PC-9 (cell line): ENCODE measurements around the gene ZNF729. TPM values are rescaled to one million over a fixed set of nuclear protein-coding genes. Genes with fewer than 3 reads are reported as not detected.
"Not testable (repeated sequence)": the region's sequence is repeated elsewhere in the genome, so short reads cannot be mapped to it uniquely, and the experiment has no call there.

Experiments used
- BruUV-seq: library from RNA; stranded (reverse); fragments of 400-500 nt; replicated peaks from 2 replicates; lab custom pipeline; 2021; lab: Mats Ljungman, UMichigan
- CTCF ChIA-PET: fragments of 300-600 bp; sonication (Branson Sonifier 250); formaldehyde crosslinking; loops from one replicate; lab custom pipeline; 2022; ENCODE audit warnings: antibody characterized with exemption; lab: Charles Lee
- POLR2A ChIA-PET: fragments of 300-600 bp; sonication (Branson Sonifier 250); formaldehyde crosslinking; loops from one replicate; lab custom pipeline; 2022; ENCODE audit warnings: antibody characterized with exemption; ENCODE audit not compliant: unreplicated experiment; lab: Charles Lee
- DNase-seq, 2 experiments: peaks; one replicate each; pipeline versions ENCODE4 v3.0.0 to v3.0.0-alpha.2; 2015 to 2022; ENCODE audit warnings: mixed read lengths in 1 of 2
- H2AFZ ChIP-seq: fragments of 200-600 bp; sonication (generic); 2 replicates; pipeline ENCODE4 v1.8.1; 2017; ENCODE audit warnings: antibody characterized with exemption
- H3F3A ChIP-seq: fragments of 200-600 bp; sonication (generic); 2 replicates; pipeline ENCODE4 v1.8.1; 2017; ENCODE audit warnings: antibody characterized with exemption, mild to moderate bottlenecking, low read depth; ENCODE audit not compliant: insufficient read depth
- H3K27ac ChIP-seq: fragments of 200-600 bp; sonication (generic); 2 replicates; pipeline ENCODE4 v1.6.1; 2016; ENCODE audit warnings: mixed run types
- H3K27me3 ChIP-seq: fragments of 200-600 bp; sonication (generic); 2 replicates; pipeline ENCODE4 v1.6.1; 2016; ENCODE audit warnings: low read depth, mixed run types; ENCODE audit not compliant: insufficient read depth
- H3K36me3 ChIP-seq: fragments of 200-600 bp; sonication (generic); 2 replicates; pipeline ENCODE4 v1.6.1; 2016; ENCODE audit warnings: low read depth, mixed run types
- H3K4me1 ChIP-seq: fragments of 200-600 bp; sonication (generic); replicated peaks from 2 replicates; pipeline ENCODE4 v1.6.1; 2016; ENCODE audit warnings: mixed run types; ENCODE audit not compliant: insufficient read depth
- H3K4me2 ChIP-seq: fragments of 200-600 bp; sonication (generic); 2 replicates; pipeline ENCODE4 v1.6.1; 2017; ENCODE audit warnings: mixed run types
- H3K4me3 ChIP-seq: fragments of 200-600 bp; sonication (generic); 2 replicates; pipeline ENCODE4 v1.6.1; 2016; ENCODE audit warnings: mixed run types
- H3K79me2 ChIP-seq: fragments of 200-600 bp; sonication (generic); 2 replicates; pipeline ENCODE4 v1.6.1; 2017; ENCODE audit warnings: low read depth, mixed run types
- H3K9me2 ChIP-seq: fragments of 200-600 bp; sonication (generic); 2 replicates; pipeline ENCODE4 v1.8.1; 2017; ENCODE audit warnings: mild to moderate bottlenecking; ENCODE audit not compliant: insufficient read depth
- H3K9me3 ChIP-seq: fragments of 200-600 bp; sonication (generic); 2 replicates; pipeline ENCODE4 v1.8.1; 2016; ENCODE audit warnings: low read depth; ENCODE audit not compliant: insufficient read depth
- H4K20me1 ChIP-seq: fragments of 200-600 bp; sonication (generic); 2 replicates; pipeline ENCODE4 v1.8.1; 2017; ENCODE audit not compliant: insufficient read depth
- CTCF ChIP-seq: fragments of 200-600 bp; sonication (generic); conservative IDR thresholded peaks from 2 replicates; pipeline ENCODE4 v1.6.1; 2017; ENCODE audit warnings: mixed run types, antibody characterized with exemption, mild to moderate bottlenecking, moderate library complexity
- EZH2 ChIP-seq: fragments of 200-600 bp; sonication (generic); IDR thresholded peaks from 2 replicates; pipeline ENCODE4 v1.8.0; 2017; ENCODE audit warnings: antibody characterized with exemption, low read depth
- intact Hi-C: fragments of 100-400 bp; cut with micrococcal nuclease; formaldehyde crosslinking; loops from one replicate; pipeline ENCODE4 v1.10.0; 2022; ENCODE audit not compliant: unreplicated experiment
- total RNA-seq: library from RNA; stranded (reverse); gene quantifications from 2 replicates; pipeline ENCODE4 v1.2.3, GENCODE V29; 2021

ZNF729 gene
- total RNA-seq, 1 experiment from 2014 or later = not detected

- POLR2A ChIA-PET = no interaction called here
- H4K20me1 ChIP-seq = no peaks in the 10 kb centered on the region
- no TSS peak for BruUV-seq
- TF ChIP-seq CTCF (no peak), EZH2 (no peak)
- H3K4me1 ChIP-seq = no peaks in the 10 kb centered on the region
- H3F3A ChIP-seq = no peaks in the 10 kb centered on the region
- no peak overlapping the region for H3K4me3 ChIP-seq
- CTCF ChIA-PET = no interaction called here
- H3K9me3 ChIP-seq = no peaks in the 10 kb centered on the region
- DNase-seq = no peak
- H3K9me2 ChIP-seq = no peaks in the 10 kb centered on the region
- H3K27ac ChIP-seq = no peak overlapping the region
- intact Hi-C loops = no loop called here
- no peak overlapping the region for H2AFZ ChIP-seq
- H3K27me3 ChIP-seq = no peaks in the 10 kb centered on the region
- H3K79me2 ChIP-seq = no peaks in the 10 kb centered on the region
- H3K36me3 ChIP-seq = no peaks in the 10 kb centered on the region
- H3K4me2 ChIP-seq = no peak overlapping the region
Measured at GRCh38 chr19:22263121-22263520, 23.1 kb upstream of the ZNF729 start.

GRCh38 chr19:22321554-22321953 lies 35.3 kb downstream of the ZNF729 start:
- intact Hi-C loops, BruUV-seq, DNase-seq, H3K27ac ChIP-seq, H3K79me2 ChIP-seq, CTCF ChIA-PET, H2AFZ ChIP-seq, H3K4me2 ChIP-seq, H3K36me3 ChIP-seq, H3K9me2 ChIP-seq, POLR2A ChIA-PET, H4K20me1 ChIP-seq, H3F3A ChIP-seq, H3K4me3 ChIP-seq, H3K27me3 ChIP-seq, H3K4me1 ChIP-seq: not testable (repeated sequence)
- peaks cover 13% of the 10 kb centered on the region for H3K9me3 ChIP-seq

GRCh38 chr19:22326219-22326618 lies 40.0 kb downstream of the ZNF729 start:
- no peaks in the 10 kb centered on the region for H3K9me2 ChIP-seq
- H2AFZ ChIP-seq = no peak overlapping the region
- intact Hi-C loops = no loop called here
- BruUV-seq = no TSS peak
- H4K20me1 ChIP-seq = no peaks in the 10 kb centered on the region
- H3K27me3 ChIP-seq = no peaks in the 10 kb centered on the region
- no peaks in the 10 kb centered on the region for H3K79me2 ChIP-seq
- no peak overlapping the region for H3K27ac ChIP-seq
- H3K36me3 ChIP-seq = no peaks in the 10 kb centered on the region
- no peak overlapping the region for H3K4me3 ChIP-seq
- H3F3A ChIP-seq = no peaks in the 10 kb centered on the region
- ChIA-PET POLR2A (no interaction called here), CTCF (no interaction called here)
- no peak for DNase-seq
- peaks cover 11% of the 10 kb centered on the region; the same call in 1 of the 2 replicates for H3K9me3 ChIP-seq
- no peak for TF ChIP-seq CTCF
- TF ChIP-seq EZH2 = no peak
- no peak overlapping the region for H3K4me2 ChIP-seq
- no peaks in the 10 kb centered on the region for H3K4me1 ChIP-seq

GRCh38 chr19:22327321-22327720 lies 41.1 kb downstream of the ZNF729 start:
- TF ChIP-seq EZH2 (no peak), CTCF (no peak)
- CTCF ChIA-PET = no interaction called here
- no TSS peak for BruUV-seq

More at GRCh38 chr19:22327321-22327720, 41.1 kb downstream of the ZNF729 start:
- no peaks in the 10 kb centered on the region for H3K9me2 ChIP-seq
- H3K4me3 ChIP-seq = no peak overlapping the region
- no peak overlapping the region for H2AFZ ChIP-seq
- no peaks in the 10 kb centered on the region for H3K36me3 ChIP-seq
- no peak for DNase-seq
- peaks cover 11% of the 10 kb centered on the region; the same call in 1 of the 2 replicates for H3K9me3 ChIP-seq
- no peaks in the 10 kb centered on the region for H4K20me1 ChIP-seq
- H3K4me1 ChIP-seq = no peaks in the 10 kb centered on the region
- POLR2A ChIA-PET = no interaction called here
- no peak overlapping the region for H3K4me2 ChIP-seq
- intact Hi-C loops = no loop called here
- no peaks in the 10 kb centered on the region for H3K79me2 ChIP-seq
- no peaks in the 10 kb centered on the region for H3K27me3 ChIP-seq
- H3K27ac ChIP-seq = no peak overlapping the region
- H3F3A ChIP-seq = no peaks in the 10 kb centered on the region
